Measurements from ENCODE around the gene CAMK2D. TPM values are rescaled to one million over a fixed set of nuclear protein-coding genes. Genes with fewer than 3 reads are reported as not detected.

CAMK2D gene
- total RNA-seq, 1 experiment from 2014 or later: 7.1 TPM

DNA sequence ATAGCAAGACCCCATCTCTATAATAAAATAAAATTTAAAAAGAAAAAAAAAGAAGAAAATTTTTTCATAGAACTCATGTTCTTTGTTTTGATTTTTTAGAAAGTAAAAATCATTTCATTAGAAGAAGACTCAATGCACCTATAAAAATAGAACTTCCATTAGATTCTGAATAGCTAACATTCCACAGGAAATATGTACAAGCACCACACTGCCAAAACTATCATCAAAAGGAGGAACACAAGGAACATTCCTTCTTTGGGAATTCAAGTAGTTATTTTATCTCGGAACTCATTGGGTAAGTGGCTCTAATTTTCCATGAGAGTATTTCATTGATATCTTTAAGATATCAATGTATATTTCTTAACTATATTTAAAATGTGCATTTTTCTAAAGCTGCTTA is 157.6 kb downstream of the CAMK2D start:
- no peaks in the 10 kb centered on the region for H3F3A ChIP-seq (ENCODE audit: insufficient read depth, low read depth)
- H3K9me2 ChIP-seq (ENCODE audit: insufficient read depth): no peaks in the 10 kb centered on the region; the same call in 1 of the 2 replicates
- BruUV-seq (replicated peaks): no TSS peak
- H3K27me3 ChIP-seq (ENCODE audit: insufficient read depth, low read depth): no peaks in the 10 kb centered on the region
- no peaks in the 10 kb centered on the region for H3K36me3 ChIP-seq (ENCODE audit: low read depth)
- no peak for DNase-seq
- TF ChIP-seq, protein P1, sequence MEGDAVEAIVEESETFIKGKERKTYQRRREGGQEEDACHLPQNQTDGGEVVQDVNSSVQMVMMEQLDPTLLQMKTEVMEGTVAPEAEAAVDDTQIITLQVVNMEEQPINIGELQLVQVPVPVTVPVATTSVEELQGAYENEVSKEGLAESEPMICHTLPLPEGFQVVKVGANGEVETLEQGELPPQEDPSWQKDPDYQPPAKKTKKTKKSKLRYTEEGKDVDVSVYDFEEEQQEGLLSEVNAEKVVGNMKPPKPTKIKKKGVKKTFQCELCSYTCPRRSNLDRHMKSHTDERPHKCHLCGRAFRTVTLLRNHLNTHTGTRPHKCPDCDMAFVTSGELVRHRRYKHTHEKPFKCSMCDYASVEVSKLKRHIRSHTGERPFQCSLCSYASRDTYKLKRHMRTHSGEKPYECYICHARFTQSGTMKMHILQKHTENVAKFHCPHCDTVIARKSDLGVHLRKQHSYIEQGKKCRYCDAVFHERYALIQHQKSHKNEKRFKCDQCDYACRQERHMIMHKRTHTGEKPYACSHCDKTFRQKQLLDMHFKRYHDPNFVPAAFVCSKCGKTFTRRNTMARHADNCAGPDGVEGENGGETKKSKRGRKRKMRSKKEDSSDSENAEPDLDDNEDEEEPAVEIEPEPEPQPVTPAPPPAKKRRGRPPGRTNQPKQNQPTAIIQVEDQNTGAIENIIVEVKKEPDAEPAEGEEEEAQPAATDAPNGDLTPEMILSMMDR (conservative IDR thresholded peaks at IDR 0.05): no peak
- no peak for TF ChIP-seq EZH2 (IDR thresholded peaks at IDR 0.05; ENCODE audit: low read depth)
- no peaks in the 10 kb centered on the region for H3K4me1 ChIP-seq (replicated peaks; ENCODE audit: insufficient read depth)
- H3K79me2 ChIP-seq (ENCODE audit: low read depth): no peaks in the 10 kb centered on the region
- H3K4me2 ChIP-seq: no peak overlapping the region
- intact Hi-C loops (cut with micrococcal nuclease; ENCODE audit: unreplicated experiment): no loop called here
- CTCF ChIA-PET: no interaction called here
- H3K9me3 ChIP-seq (ENCODE audit: insufficient read depth, low read depth): no peaks in the 10 kb centered on the region
- POLR2A ChIA-PET (ENCODE audit: unreplicated experiment): no interaction called here
- H3K4me3 ChIP-seq: no peak overlapping the region
- H2AFZ ChIP-seq: no peak overlapping the region
- H3K27ac ChIP-seq: no peak overlapping the region
- no peaks in the 10 kb centered on the region for H4K20me1 ChIP-seq (ENCODE audit: insufficient read depth)

DNA sequence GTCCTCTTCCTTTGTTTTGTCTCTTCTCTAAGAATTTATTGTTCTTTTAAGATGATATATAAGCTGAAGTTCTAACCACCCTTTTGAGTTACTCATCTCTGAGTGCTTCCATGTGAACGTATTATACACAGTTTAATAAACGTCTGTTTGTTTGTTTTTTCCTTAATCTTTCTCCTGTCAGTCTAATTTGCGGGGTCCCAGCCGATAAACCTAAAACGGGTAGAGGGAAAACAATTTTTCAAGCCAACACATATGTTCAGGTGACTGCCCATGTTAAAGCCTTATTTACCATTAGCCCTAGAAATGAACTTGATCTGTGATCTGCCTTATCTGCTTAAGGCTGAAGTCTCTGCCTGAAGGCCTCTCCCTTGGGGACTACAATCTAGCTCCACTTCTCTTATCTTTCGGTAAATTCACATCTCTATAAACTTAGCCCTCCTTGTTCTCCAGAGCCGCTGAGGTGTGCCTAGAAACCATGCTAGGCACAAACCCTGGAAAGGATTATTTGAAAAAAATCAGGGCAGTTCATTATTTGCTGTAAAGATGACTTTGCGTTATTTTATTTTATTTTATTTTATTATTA is 158.8 kb downstream of the CAMK2D start:
- H3K79me2 ChIP-seq (ENCODE audit: low read depth): no peaks in the 10 kb centered on the region
- no peak overlapping the region for H3K4me3 ChIP-seq
- H3K4me1 ChIP-seq (replicated peaks; ENCODE audit: insufficient read depth): no peaks in the 10 kb centered on the region
- no TSS peak for BruUV-seq (replicated peaks)
- H3K9me2 ChIP-seq (ENCODE audit: insufficient read depth): no peaks in the 10 kb centered on the region; the same call in 1 of the 2 replicates
- TF ChIP-seq, protein P1 (conservative IDR thresholded peaks at IDR 0.05): no peak
- TF ChIP-seq EZH2 (IDR thresholded peaks at IDR 0.05; ENCODE audit: low read depth): no peak
- no peak overlapping the region for H3K27ac ChIP-seq
- no peak overlapping the region for H3K4me2 ChIP-seq
- no peak overlapping the region for H2AFZ ChIP-seq
- H3F3A ChIP-seq (ENCODE audit: insufficient read depth, low read depth): no peaks in the 10 kb centered on the region
- intact Hi-C loops (cut with micrococcal nuclease; ENCODE audit: unreplicated experiment): no loop called here
- no peaks in the 10 kb centered on the region for H3K9me3 ChIP-seq (ENCODE audit: insufficient read depth, low read depth)
- DNase-seq: no peak
- H4K20me1 ChIP-seq (ENCODE audit: insufficient read depth): no peaks in the 10 kb centered on the region
- H3K27me3 ChIP-seq (ENCODE audit: insufficient read depth, low read depth): no peaks in the 10 kb centered on the region
- no peaks in the 10 kb centered on the region for H3K36me3 ChIP-seq (ENCODE audit: low read depth)
- POLR2A ChIA-PET (ENCODE audit: unreplicated experiment): no interaction called here
- CTCF ChIA-PET: no interaction called here

DNA sequence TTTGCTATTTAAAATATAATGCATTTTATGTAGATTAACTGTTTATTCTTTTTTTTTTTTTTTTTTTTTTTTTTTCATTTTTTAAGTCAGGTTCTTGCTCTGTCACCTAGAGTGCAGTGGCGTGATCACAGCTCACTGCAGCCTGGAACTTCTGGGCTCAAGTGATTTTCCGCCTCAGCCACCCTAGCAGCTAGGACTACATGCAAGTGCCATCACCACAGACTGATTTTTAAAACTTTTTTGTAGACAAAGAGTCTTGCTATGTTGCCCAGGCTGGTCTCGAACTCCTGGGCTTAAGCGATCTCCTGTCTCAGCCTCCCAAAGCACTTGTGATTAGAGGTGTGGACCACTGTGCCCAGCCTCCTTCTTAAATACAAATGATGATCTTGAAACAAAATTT is 159.9 kb downstream of the CAMK2D start:
- DNase-seq: no peak
- Histone ChIP-seq H3K9me3 (ENCODE audit: insufficient read depth, low read depth) (no peaks in the 10 kb centered on the region), H2AFZ (no peak overlapping the region), H4K20me1 (ENCODE audit: insufficient read depth) (no peaks in the 10 kb centered on the region), H3K36me3 (ENCODE audit: low read depth) (no peaks in the 10 kb centered on the region), H3K4me1 (replicated peaks; ENCODE audit: insufficient read depth) (no peaks in the 10 kb centered on the region), H3K4me2 (no peak overlapping the region), H3K4me3 (no peak overlapping the region), H3K79me2 (ENCODE audit: low read depth) (no peaks in the 10 kb centered on the region), H3K9me2 (ENCODE audit: insufficient read depth) (no peaks in the 10 kb centered on the region; the same call in 1 of the 2 replicates), H3K27ac (no peak overlapping the region), H3K27me3 (ENCODE audit: insufficient read depth, low read depth) (no peaks in the 10 kb centered on the region), H3F3A (ENCODE audit: insufficient read depth, low read depth) (no peaks in the 10 kb centered on the region)
- ChIA-PET CTCF (no interaction called here), POLR2A (ENCODE audit: unreplicated experiment) (no interaction called here)
- TF ChIP-seq, protein P1 (conservative IDR thresholded peaks at IDR 0.05): no peak
- no TSS peak for BruUV-seq (replicated peaks)
- intact Hi-C loops (cut with micrococcal nuclease; ENCODE audit: unreplicated experiment): no loop called here

All from PC-9 (cell line).